NCI-H146 (cell line): ENCODE data around the gene IL17RA.

Experiments used
- DNase-seq: peaks from one replicate; lab custom pipeline; 2025; lab: John Stamatoyannopoulos, UW

IL17RA gene

GRCh38 chr22:17106161-17106784 lies 21.5 kb downstream of the IL17RA start:
- no peak for DNase-seq

GRCh38 chr22:17106785-17107546 lies 22.2 kb downstream of the IL17RA start:
- no peak for DNase-seq

- no peak for DNase-seq
These were observed 22.7 kb downstream of the IL17RA start for GRCh38 chr22:17107547-17107810.

- no peak for DNase-seq
These were observed 23.7 kb downstream of the IL17RA start for GRCh38 chr22:17108256-17109112.

GRCh38 chr22:17109113-17109865 lies 24.5 kb downstream of the IL17RA start:
- no peak for DNase-seq

GRCh38 chr22:17109976-17110375 lies 25.2 kb downstream of the IL17RA start:
- DNase-seq = no peak

- no peak for DNase-seq
These were observed 26.2 kb downstream of the IL17RA start for GRCh38 chr22:17110791-17111550.

GRCh38 chr22:17112491-17113042 lies 27.8 kb downstream of the IL17RA start:
- no peak for DNase-seq

- no peak for DNase-seq
These were observed 28.8 kb downstream of the IL17RA start for GRCh38 chr22:17113600-17113999.

GRCh38 chr22:17114173-17114897 lies 29.5 kb downstream of the IL17RA start:
- no peak for DNase-seq

GRCh38 chr22:17114898-17115235 lies 30.1 kb downstream of the IL17RA start:
- no peak for DNase-seq

- no peak for DNase-seq
These were observed 30.4 kb downstream of the IL17RA start for GRCh38 chr22:17115236-17115635.

GRCh38 chr22:17115945-17116565 lies 31.3 kb downstream of the IL17RA start:
- no peak for DNase-seq

GRCh38 chr22:17116572-17117330 lies 32.0 kb downstream of the IL17RA start:
- DNase-seq = no peak

GRCh38 chr22:17117400-17117799 lies 32.6 kb downstream of the IL17RA start:
- no peak for DNase-seq

GRCh38 chr22:17117890-17118289 lies 33.1 kb downstream of the IL17RA start:
- DNase-seq = no peak

- no peak for DNase-seq
These were observed 33.5 kb downstream of the IL17RA start for GRCh38 chr22:17118342-17118741.

- DNase-seq = peak; percentile 11
These were observed 34.8 kb downstream of the IL17RA start for GRCh38 chr22:17119481-17120202.

- DNase-seq = peak; percentile 24
These were observed 35.5 kb downstream of the IL17RA start for GRCh38 chr22:17120281-17120680.
